Endothelial cell of umbilical vein (primary cell): ENCODE results near the gene MRPL41. TPM values are rescaled to one million over a fixed set of nuclear protein-coding genes. Genes with fewer than 3 reads are reported as not detected.

Experiments used
- BruUV-seq: library from RNA; stranded (reverse); fragments of 400-500 nt; replicated peaks from 2 replicates; lab custom pipeline; 2021; lab: Mats Ljungman, UMichigan
- CTCF ChIA-PET: fragments of 300-600, 350-600 bp; sonication (Branson Sonifier 250); formaldehyde crosslinking; loops from one replicate; lab custom pipeline; 2021; ENCODE audit warnings: antibody characterized with exemption, inconsistent platforms; lab: Charles Lee
- POLR2A ChIA-PET: fragments of 300-600, 350-600 bp; sonication (Branson Sonifier 250); formaldehyde crosslinking; loops from one replicate; lab custom pipeline; 2021; ENCODE audit warnings: antibody characterized with exemption, inconsistent platforms; lab: Charles Lee
- DNase-seq: peaks from one replicate; pipeline ENCODE4 v3.0.0-alpha.2; 2011; ENCODE audit warnings: low read depth, low spot score
- FAIRE-seq: peaks from 2 replicates; lab custom pipeline; 2011; peaks lifted over from hg19 to GRCh38; lab: Jason Lieb, UNC
- H2AFZ ChIP-seq: 2 replicates; pipeline ENCODE4 v1.6.0; 2012; ENCODE audit warnings: low read depth, low read length, control low read depth, inconsistent platforms
- H3K27ac ChIP-seq: 2 replicates; pipeline ENCODE4 v1.5.1; 2011; ENCODE audit warnings: low read depth, mild to moderate bottlenecking, control low read depth, low read length, moderate library complexity; ENCODE audit not compliant: insufficient read depth
- H3K27me3 ChIP-seq, 2 experiments: 2 replicates each; pipeline versions ENCODE4 v1.6.0 to v1.6.1; 2011; ENCODE audit warnings: low read length in 2 of 2, mixed read lengths in 1 of 2; ENCODE audit not compliant: control insufficient read depth in 2 of 2, insufficient read depth in 2 of 2
- H3K36me3 ChIP-seq, 2 experiments: 2 replicates in 1 of 2; 3 replicates in 1 of 2; pipeline ENCODE4 v1.5.1; 2011; ENCODE audit warnings: low read length in 2 of 2, mild to moderate bottlenecking in 1 of 2, moderate library complexity in 1 of 2; ENCODE audit not compliant: control insufficient read depth in 2 of 2, insufficient read depth in 2 of 2; ENCODE audit errors: extremely low read depth in 1 of 2
- H3K4me1 ChIP-seq: 3 replicates; pipeline ENCODE4 v1.5.1; 2011; ENCODE audit warnings: mild to moderate bottlenecking, low read length; ENCODE audit not compliant: control insufficient read depth, insufficient read depth; ENCODE audit errors: extremely low read depth
- H3K4me2 ChIP-seq: 2 replicates; pipeline ENCODE4 v1.6.1; 2011; ENCODE audit warnings: low read length, control low read depth, mixed read lengths; ENCODE audit not compliant: insufficient read depth
- H3K4me3 ChIP-seq, 3 experiments: fragments of 200-600 bp in 1 of 3; sonication (generic), shearing (Covaris generic) in 1 of 3; replicated peaks in 1 of 3; 2 replicates each; pipeline ENCODE4 v1.5.1; 2011 to 2016; ENCODE audit warnings: control low read depth in 3 of 3, low read length in 3 of 3, mild to moderate bottlenecking in 2 of 3, inconsistent platforms in 1 of 3, low read depth in 1 of 3, moderate library complexity in 1 of 3; ENCODE audit not compliant: insufficient read depth in 1 of 3
- H3K79me2 ChIP-seq: 2 replicates; pipeline ENCODE4 v1.6.0; 2012; ENCODE audit warnings: low read length, inconsistent platforms; ENCODE audit not compliant: control insufficient read depth, insufficient read depth
- H3K9ac ChIP-seq: replicated peaks from 2 replicates; pipeline ENCODE3; 2011; ENCODE audit warnings: low read length, control low read depth; ENCODE audit not compliant: insufficient read depth; ENCODE audit errors: extremely low read depth
- H3K9me1 ChIP-seq: replicated peaks from 3 replicates; pipeline ENCODE4 v1.6.0; 2011; ENCODE audit warnings: mild to moderate bottlenecking, low read length; ENCODE audit not compliant: control insufficient read depth, insufficient read depth; ENCODE audit errors: extremely low read depth
- H3K9me3 ChIP-seq: replicated peaks from 2 replicates; pipeline ENCODE4 v1.5.1; 2012; ENCODE audit warnings: low read length, inconsistent platforms; ENCODE audit not compliant: control insufficient read depth, insufficient read depth
- H4K20me1 ChIP-seq: replicated peaks from 2 replicates; pipeline ENCODE3; 2011; ENCODE audit warnings: mild to moderate bottlenecking, low read length; ENCODE audit not compliant: control insufficient read depth, insufficient read depth; ENCODE audit errors: extremely low read depth
- EZH2 ChIP-seq: IDR thresholded peaks from 2 replicates; pipeline ENCODE4 v1.6.1; 2012; ENCODE audit warnings: borderline replicate concordance, low read depth, mild to moderate bottlenecking, moderate library complexity, low read length, inconsistent platforms; ENCODE audit not compliant: severe bottlenecking
- FOS ChIP-seq: IDR thresholded peaks from 2 replicates; pipeline ENCODE4 v1.6.1; 2011; ENCODE audit warnings: mild to moderate bottlenecking, low read length, moderate library complexity, borderline replicate concordance; ENCODE audit not compliant: insufficient read depth
- GATA2 ChIP-seq: IDR thresholded peaks from 2 replicates; pipeline ENCODE4 v1.7.0; 2011; ENCODE audit warnings: low read depth, mild to moderate bottlenecking, moderate library complexity, mixed read lengths, low read length; ENCODE audit not compliant: insufficient read length, insufficient read depth
- JUN ChIP-seq: IDR thresholded peaks from 2 replicates; pipeline ENCODE4 v1.6.1; 2011; ENCODE audit warnings: borderline replicate concordance, low read depth; ENCODE audit not compliant: insufficient read length, insufficient read depth
- MAX ChIP-seq: IDR thresholded peaks from 2 replicates; pipeline ENCODE4 v1.6.1; 2011; ENCODE audit not compliant: insufficient read depth, insufficient read length
- MYC ChIP-seq: IDR thresholded peaks from one replicate; pipeline ENCODE4 v1.6.1; 2011; ENCODE audit warnings: mild to moderate bottlenecking, low read depth, low read length
- POLR2A ChIP-seq: IDR thresholded peaks from 2 replicates; pipeline ENCODE4 v1.6.1; 2012; ENCODE audit warnings: low read depth, mild to moderate bottlenecking, control low read depth, low read length
- POLR2AphosphoS5 ChIP-seq: IDR thresholded peaks from 2 replicates; pipeline ENCODE4 v1.6.1; 2012; ENCODE audit warnings: low read depth, mild to moderate bottlenecking, control low read depth, low read length, moderate library complexity; ENCODE audit not compliant: insufficient read depth
- dilution Hi-C: fragments of 300-500 bp; cut with MboI; formaldehyde crosslinking; loops from one replicate; pipeline ENCODE4 v1.15.0; 2019; ENCODE audit warnings: low sequenced_read_pairs; ENCODE audit not compliant: extremely low pct_ligation_motif_present
- intact Hi-C: fragments of 100-400 bp; cut with micrococcal nuclease; formaldehyde crosslinking; loops from one replicate; pipeline ENCODE4 v1.10.0; 2022
- polyA plus RNA-seq, 4 experiments: library from polyadenylated mRNA; depleted of rRNA in 3 of 4; stranded (reverse) in 3 of 4; unstranded in 1 of 4; fragments of >200 nt; gene quantifications; 2 replicates each; pipeline versions ENCODE4 v1.2.1 to v1.2.3, GENCODE V29; 2011 to 2012; ENCODE audit warnings: missing spikeins in 1 of 4
- total RNA-seq: library from RNA; stranded (reverse); gene quantifications from 2 replicates; pipeline ENCODE4 v1.2.3, GENCODE V29; 2021
- TF ChIP-seq, protein P1 (sequence below), 2 donors: IDR thresholded peaks; 1 replicate in 1 of 2; 2 replicates in 1 of 2; pipeline ENCODE4 v1.5.1; 2011; ENCODE audit warnings: low read length in 2 of 2, mild to moderate bottlenecking in 2 of 2, moderate library complexity in 2 of 2, control low read depth in 1 of 2, inconsistent platforms in 1 of 2, low read depth in 1 of 2; ENCODE audit not compliant: insufficient read depth in 1 of 2; ENCODE audit errors: extremely low read depth in 1 of 2

Gene MRPL41
- total and polyA plus RNA-seq, 2 donors (not counting 3 experiments of a cell fraction or from before 2014, with no cell fraction given), result 50.4 to 50.7 TPM

DNA sequence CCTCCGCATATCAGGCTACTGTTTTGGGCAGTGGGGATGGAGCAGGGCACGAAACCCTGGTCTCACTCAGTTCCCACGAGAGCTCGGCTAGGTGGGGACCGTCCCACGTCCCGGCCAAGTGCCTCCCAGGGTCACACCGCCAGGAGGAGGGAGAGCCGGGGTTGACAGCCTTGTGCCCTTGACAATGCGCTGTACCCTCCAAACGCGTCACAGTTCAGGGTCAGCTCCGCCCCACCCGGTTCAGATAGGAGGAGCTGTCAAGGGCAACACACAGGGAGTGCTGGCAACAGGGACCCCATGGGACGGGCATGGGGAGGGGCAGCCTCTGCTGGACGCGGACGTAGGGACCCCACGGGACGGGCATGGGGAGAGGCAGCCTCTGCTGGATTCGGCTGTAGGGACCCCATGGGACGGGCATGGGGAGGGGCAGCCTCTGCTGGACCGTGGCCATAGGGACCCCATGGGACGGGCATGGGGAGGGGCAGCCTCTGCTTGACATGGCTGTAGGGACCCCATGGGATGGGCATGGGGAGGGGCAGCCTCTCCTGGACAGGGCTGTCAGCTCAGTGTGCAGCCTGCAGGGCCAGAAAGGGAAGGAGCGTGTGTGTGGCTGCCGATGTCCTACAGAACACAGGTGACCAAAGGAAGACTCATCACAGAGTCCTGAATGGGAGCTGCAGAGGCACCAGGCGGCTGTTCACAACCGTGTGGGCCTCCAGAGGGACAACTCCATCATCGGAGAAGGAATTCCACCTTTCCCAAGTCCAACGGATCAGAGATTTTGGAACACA, 30.9 kb upstream of the MRPL41 start:
- Histone ChIP-seq H2AFZ (no peak overlapping the region), H3K9ac (no peak overlapping the region), H3K9me1 (no peaks in the 10 kb centered on the region), H3K27ac (no peak overlapping the region), H3K4me2 (no peak overlapping the region), H3K79me2 (no peaks in the 10 kb centered on the region), H3K36me3 (no peaks in the 10 kb centered on the region), H3K4me1 (no peaks in the 10 kb centered on the region), H3K4me3 (no peak overlapping the region), H3K27me3 (no peaks in the 10 kb centered on the region), H3K9me3 (no peaks in the 10 kb centered on the region), H4K20me1 (no peaks in the 10 kb centered on the region)
- POLR2A ChIA-PET, result no interaction called here
- no peak for TF ChIP-seq GATA2
- no peak for TF ChIP-seq MYC
- TF ChIP-seq JUN, result no peak
- TF ChIP-seq POLR2A, result no peak
- TF ChIP-seq, protein P1, sequence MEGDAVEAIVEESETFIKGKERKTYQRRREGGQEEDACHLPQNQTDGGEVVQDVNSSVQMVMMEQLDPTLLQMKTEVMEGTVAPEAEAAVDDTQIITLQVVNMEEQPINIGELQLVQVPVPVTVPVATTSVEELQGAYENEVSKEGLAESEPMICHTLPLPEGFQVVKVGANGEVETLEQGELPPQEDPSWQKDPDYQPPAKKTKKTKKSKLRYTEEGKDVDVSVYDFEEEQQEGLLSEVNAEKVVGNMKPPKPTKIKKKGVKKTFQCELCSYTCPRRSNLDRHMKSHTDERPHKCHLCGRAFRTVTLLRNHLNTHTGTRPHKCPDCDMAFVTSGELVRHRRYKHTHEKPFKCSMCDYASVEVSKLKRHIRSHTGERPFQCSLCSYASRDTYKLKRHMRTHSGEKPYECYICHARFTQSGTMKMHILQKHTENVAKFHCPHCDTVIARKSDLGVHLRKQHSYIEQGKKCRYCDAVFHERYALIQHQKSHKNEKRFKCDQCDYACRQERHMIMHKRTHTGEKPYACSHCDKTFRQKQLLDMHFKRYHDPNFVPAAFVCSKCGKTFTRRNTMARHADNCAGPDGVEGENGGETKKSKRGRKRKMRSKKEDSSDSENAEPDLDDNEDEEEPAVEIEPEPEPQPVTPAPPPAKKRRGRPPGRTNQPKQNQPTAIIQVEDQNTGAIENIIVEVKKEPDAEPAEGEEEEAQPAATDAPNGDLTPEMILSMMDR (IDR thresholded peaks at IDR 0.05; ENCODE audit: extremely low read depth in 1 of 2, insufficient read depth in 1 of 2, low read depth in 1 of 2, low read length in 2 of 2), result no peak
- no peak for TF ChIP-seq FOS
- no peak for TF ChIP-seq EZH2
- no peak for TF ChIP-seq MAX
- no peak for TF ChIP-seq POLR2AphosphoS5
- FAIRE-seq (no peak), DNase-seq (no peak)
- intact Hi-C loops (loop anchor here (10.0 kb wide), 1 partner anchor 96 kb away; the partner anchor contains the start of genes EXD3 and NOXA1), dilution Hi-C loops (no loop called here)
- CTCF ChIA-PET, result interaction anchor here (1.0 to 1.9 kb wide), 3 partner anchors 11 to 98 kb away, joined by 5 to 7 read pairs (median 7); partner anchors contain the start of genes EXD3 and NOXA1
- BruUV-seq, result no TSS peak
